ENCODE results near the gene UVRAG. TPM values are rescaled to one million over a fixed set of nuclear protein-coding genes. Genes with fewer than 3 reads are reported as not detected.

UVRAG gene
- total RNA-seq, 6 donors from 2014 or later, result 23.3 to 72.3 (median 28.5) TPM

GRCh38 chr11:75800136-75800675 lies 14.8 kb upstream of the UVRAG start:
- ATAC-seq (ENCODE audit: low FRiP score in 2 of 2), result no peak
- H3K27ac ChIP-seq, result no peak overlapping the region
- no peak for DNase-seq
- peaks cover 0 to 6% (median 3%) of the 10 kb centered on the region in 4 donors for H3K4me1 ChIP-seq
- TF ChIP-seq POLR2AphosphoS5 (IDR thresholded peaks at IDR 0.05), result no peak
- no peak for TF ChIP-seq POLR2A (IDR thresholded peaks at IDR 0.05)
- TF ChIP-seq EP300 (IDR thresholded peaks at IDR 0.05), result no peak
- TF ChIP-seq CTCF (IDR thresholded peaks at IDR 0.05), result no peak
- H3K9me3 ChIP-seq, result no peaks in the 10 kb centered on the region
- H3K27me3 ChIP-seq, result no peaks in the 10 kb centered on the region
- no peak overlapping the region for H3K4me3 ChIP-seq
- H3K36me3 ChIP-seq, result no peaks in the 10 kb centered on the region
- WGBS, 2 donors, result 97 to 100% methylated on average over 7 to 8 of the region's 8 CpGs

GRCh38 chr11:75800728-75801361 lies 14.2 kb upstream of the UVRAG start:
- no peak overlapping the region for H3K27ac ChIP-seq
- 81 to 82% methylated on average over 5 to 6 of the region's 6 CpGs for WGBS, 2 donors

GRCh38 chr11:75801362-75802020 lies 13.5 kb upstream of the UVRAG start:
- peak in 1 of 2 donors; percentile 69 for ATAC-seq (ENCODE audit: low FRiP score in 2 of 2)
- Histone ChIP-seq H3K4me1 (peaks cover 0 to 6% (median 3%) of the 10 kb centered on the region in 4 donors), H3K4me3 (no peak overlapping the region), H3K36me3 (no peaks in the 10 kb centered on the region), H3K9me3 (no peaks in the 10 kb centered on the region), H3K27me3 (no peaks in the 10 kb centered on the region), H3K27ac (no peak overlapping the region)
- TF ChIP-seq POLR2A (IDR thresholded peaks at IDR 0.05) (no peak), CTCF (IDR thresholded peaks at IDR 0.05) (no peak), POLR2AphosphoS5 (IDR thresholded peaks at IDR 0.05) (no peak), EP300 (IDR thresholded peaks at IDR 0.05) (no peak)
- WGBS, 2 donors, result 64 to 82% methylated on average over 8 to 9 of the region's 9 CpGs
- DNase-seq, result peak in 1 of 2 donors; percentile 74

More at GRCh38 chr11:75800728-75801361, 14.2 kb upstream of the UVRAG start:
- Histone ChIP-seq H3K4me3 (no peak overlapping the region), H3K9me3 (no peaks in the 10 kb centered on the region), H3K36me3 (no peaks in the 10 kb centered on the region), H3K4me1 (peaks cover 0 to 6% (median 3%) of the 10 kb centered on the region in 4 donors), H3K27me3 (no peaks in the 10 kb centered on the region)
- ATAC-seq (ENCODE audit: low FRiP score in 2 of 2) (no peak), DNase-seq (no peak)
- no peak for TF ChIP-seq CTCF (IDR thresholded peaks at IDR 0.05)
- no peak for TF ChIP-seq POLR2AphosphoS5 (IDR thresholded peaks at IDR 0.05)
- no peak for TF ChIP-seq EP300 (IDR thresholded peaks at IDR 0.05)
- TF ChIP-seq POLR2A (IDR thresholded peaks at IDR 0.05), result no peak

- H3K4me1 ChIP-seq, result peaks cover 0 to 6% (median 3%) of the 10 kb centered on the region in 4 donors
- TF ChIP-seq EP300 (IDR thresholded peaks at IDR 0.05) (no peak), POLR2A (IDR thresholded peaks at IDR 0.05) (no peak), POLR2AphosphoS5 (IDR thresholded peaks at IDR 0.05) (no peak)
- 85 to 87% methylated on average over 11 to 12 of the region's 12 CpGs for WGBS, 2 donors
- DNase-seq (peak in 1 of 2 donors; percentile 32), ATAC-seq (ENCODE audit: low FRiP score in 2 of 2) (no peak)
- no peaks in the 10 kb centered on the region for H3K27me3 ChIP-seq
- no peak overlapping the region for H3K27ac ChIP-seq
- H3K9me3 ChIP-seq, result no peaks in the 10 kb centered on the region
- H3K4me3 ChIP-seq, result no peak overlapping the region
- no peaks in the 10 kb centered on the region for H3K36me3 ChIP-seq
Measured at GRCh38 chr11:75802021-75802912, 12.7 kb upstream of the UVRAG start.

All from upper lobe of left lung (tissue), 6 donors.